GM12891 (cell line): ENCODE data around the gene CACNA1S.

Experiments
- POLR2A ChIP-seq: IDR thresholded peaks from 2 replicates; pipeline ENCODE4 v1.6.1; 2011; ENCODE audit warnings: low read depth, low read length, control low read depth
- POLR2AphosphoS5 ChIP-seq: IDR thresholded peaks from 2 replicates; pipeline ENCODE4 v1.6.1; 2011; ENCODE audit warnings: low read depth, low read length, control low read depth
- SPI1 ChIP-seq: IDR thresholded peaks from 2 replicates; pipeline ENCODE4 v1.6.1; 2011; ENCODE audit warnings: low read depth, low read length, control low read depth
- TAF1 ChIP-seq: IDR thresholded peaks from 2 replicates; pipeline ENCODE4 v1.6.1; 2011; ENCODE audit warnings: low read depth, low read length, control low read depth

DNA sequence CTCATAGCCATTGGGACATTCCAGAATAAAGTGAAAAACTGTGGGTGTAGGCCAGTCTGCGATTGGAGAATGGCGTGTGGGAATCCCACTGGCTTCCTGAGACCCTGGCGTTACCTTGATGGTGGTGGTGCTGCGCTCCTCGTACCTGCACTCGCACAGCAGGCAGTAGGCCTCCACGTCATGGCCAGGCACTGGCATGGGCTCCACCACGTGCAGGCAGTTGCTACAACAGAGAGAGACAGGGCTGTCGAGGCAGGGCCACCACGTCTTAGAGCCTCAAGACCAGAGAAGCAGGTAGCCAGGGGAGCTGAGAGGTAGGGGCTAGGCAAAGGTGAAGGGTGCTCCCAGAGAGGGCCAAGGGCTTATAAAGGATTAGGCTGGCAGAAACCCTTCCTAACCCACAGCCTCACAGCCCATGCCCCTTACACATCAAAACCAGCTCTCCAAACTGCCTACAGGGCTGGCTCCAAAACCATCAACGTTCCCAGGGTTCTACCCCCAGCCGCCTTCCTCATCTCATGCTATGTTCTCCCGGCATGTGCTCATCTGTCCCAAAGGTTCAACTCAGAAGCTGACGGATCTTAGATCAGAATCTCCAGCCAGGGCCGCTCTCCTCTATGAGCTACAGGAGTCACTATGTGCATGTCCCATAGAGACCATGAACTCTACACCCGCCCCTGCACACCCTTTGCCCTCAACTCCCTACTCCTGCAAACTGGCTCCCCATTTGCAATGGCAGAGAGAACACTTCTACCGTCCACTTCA, 34.6 kb upstream of the CACNA1S start:
- TF ChIP-seq POLR2A = no peak
- no peak for TF ChIP-seq POLR2AphosphoS5
- no peak for TF ChIP-seq SPI1
- no peak for TF ChIP-seq TAF1
